Measurements from ENCODE around the gene CRISPLD2.

- no peak for TF ChIP-seq CTCF (conservative IDR thresholded peaks at IDR 0.05; ENCODE audit: low read length)
- TF ChIP-seq EZH2phosphoT487 (IDR thresholded peaks at IDR 0.05; ENCODE audit: borderline replicate concordance, low read depth, low read length), result no peak
Measured at GRCh38 chr16:84853534-84853933, 33.7 kb downstream of the CRISPLD2 start.

Data from OCI-LY7 (cell line).